Measurements from ENCODE around the gene ALDH2. TPM values are rescaled to one million over a fixed set of nuclear protein-coding genes. Genes with fewer than 3 reads are reported as not detected.
"Not testable (repeated sequence)": the region's sequence is repeated elsewhere in the genome, so short reads cannot be mapped to it uniquely, and the experiment has no call there.

The ALDH2 gene
- total and polyA plus RNA-seq, 11 donors: 135 to 303 (median 248) TPM

DNA sequence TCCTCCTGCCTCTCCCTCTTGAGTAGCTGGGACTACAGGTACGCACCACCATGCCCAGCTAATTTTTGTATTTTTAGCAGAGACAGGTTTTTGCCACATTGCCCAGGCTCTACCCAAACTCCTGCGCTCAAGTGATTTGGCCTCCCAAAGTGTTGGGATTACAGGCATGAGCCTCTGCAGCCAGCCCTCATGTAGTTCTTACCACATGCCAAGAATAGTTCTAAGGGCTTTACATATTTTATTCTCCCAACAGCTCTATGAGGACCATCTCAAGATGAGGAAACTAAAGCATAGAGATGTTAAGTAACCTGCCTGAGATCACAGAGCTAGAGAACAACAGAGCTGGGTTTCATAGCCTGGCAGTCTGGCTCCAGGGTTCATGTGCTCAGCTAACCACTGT is 37.9 kb upstream of the ALDH2 start:
- H3K27ac ChIP-seq: no peak overlapping the region
- no peak for ATAC-seq
- 96 to 100% (median 99%) methylated on average over 2 of the region's 2 CpGs for WGBS, 4 donors

DNA sequence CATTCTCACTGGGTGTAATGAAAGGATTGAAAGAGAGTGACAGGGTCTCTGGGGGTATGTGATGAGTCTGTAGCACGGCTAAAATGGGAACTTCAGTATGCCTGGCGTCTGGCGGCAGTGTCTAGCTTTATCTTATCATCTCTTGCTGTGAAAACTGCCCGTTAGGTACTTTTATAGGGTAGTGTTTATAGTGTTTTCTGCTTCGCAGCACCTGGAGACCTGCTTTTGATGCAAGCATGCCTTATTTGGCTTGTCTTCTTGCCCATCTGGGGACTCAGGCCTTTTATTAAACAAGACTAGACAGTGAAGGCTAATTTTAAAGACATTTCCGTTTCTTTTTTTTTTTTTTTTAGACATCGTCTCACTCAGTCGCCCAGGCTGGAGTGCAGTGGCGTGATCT is 36.3 kb upstream of the ALDH2 start:
- Histone ChIP-seq H3K27ac (no peak overlapping the region), H3K9me3 (no peaks in the 10 kb centered on the region), H3K27me3 (no peaks in the 10 kb centered on the region), H3K4me1 (no peaks in the 10 kb centered on the region), H3K4me3 (no peak overlapping the region), H3K36me3 (peaks cover 0 to 99% (median 80%) of the 10 kb centered on the region in 9 donors)
- TF ChIP-seq, protein P1, sequence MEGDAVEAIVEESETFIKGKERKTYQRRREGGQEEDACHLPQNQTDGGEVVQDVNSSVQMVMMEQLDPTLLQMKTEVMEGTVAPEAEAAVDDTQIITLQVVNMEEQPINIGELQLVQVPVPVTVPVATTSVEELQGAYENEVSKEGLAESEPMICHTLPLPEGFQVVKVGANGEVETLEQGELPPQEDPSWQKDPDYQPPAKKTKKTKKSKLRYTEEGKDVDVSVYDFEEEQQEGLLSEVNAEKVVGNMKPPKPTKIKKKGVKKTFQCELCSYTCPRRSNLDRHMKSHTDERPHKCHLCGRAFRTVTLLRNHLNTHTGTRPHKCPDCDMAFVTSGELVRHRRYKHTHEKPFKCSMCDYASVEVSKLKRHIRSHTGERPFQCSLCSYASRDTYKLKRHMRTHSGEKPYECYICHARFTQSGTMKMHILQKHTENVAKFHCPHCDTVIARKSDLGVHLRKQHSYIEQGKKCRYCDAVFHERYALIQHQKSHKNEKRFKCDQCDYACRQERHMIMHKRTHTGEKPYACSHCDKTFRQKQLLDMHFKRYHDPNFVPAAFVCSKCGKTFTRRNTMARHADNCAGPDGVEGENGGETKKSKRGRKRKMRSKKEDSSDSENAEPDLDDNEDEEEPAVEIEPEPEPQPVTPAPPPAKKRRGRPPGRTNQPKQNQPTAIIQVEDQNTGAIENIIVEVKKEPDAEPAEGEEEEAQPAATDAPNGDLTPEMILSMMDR (IDR thresholded peaks at IDR 0.05): no peak
- TF ChIP-seq POLR2A (IDR thresholded peaks at IDR 0.05): no peak
- no peak for DNase-seq
- ATAC-seq: no peak
- intact Hi-C loops (cut with DNase I): no loop called here
- 85 to 88% (median 86%) methylated on average over 9 of the region's 9 CpGs for WGBS, 4 donors

More for the DNA sequence above, 37.9 kb upstream of the ALDH2 start:
- Histone ChIP-seq H3K27me3 (no peaks in the 10 kb centered on the region), H3K36me3 (peaks cover 0 to 91% (median 74%) of the 10 kb centered on the region in 9 donors), H3K9me3 (no peaks in the 10 kb centered on the region), H3K4me1 (no peaks in the 10 kb centered on the region), H3K4me3 (no peak overlapping the region)
- intact Hi-C loops (cut with DNase I): no loop called here
- TF ChIP-seq POLR2A (IDR thresholded peaks at IDR 0.05): no peak
- TF ChIP-seq, protein P1 (IDR thresholded peaks at IDR 0.05): no peak
- no peak for DNase-seq

GRCh38 chr12:111732786-111733185 is 33.9 kb upstream of the ALDH2 start:
- Histone ChIP-seq H3K9me3 (no peaks in the 10 kb centered on the region), H3K27me3 (no peaks in the 10 kb centered on the region), H3K4me1 (no peaks in the 10 kb centered on the region), H3K36me3 (peaks cover 0 to 100% (median 80%) of the 10 kb centered on the region in 9 donors), H3K4me3 (no peak overlapping the region), H3K27ac (no peak overlapping the region)
- TF ChIP-seq POLR2A (IDR thresholded peaks at IDR 0.05): no peak
- TF ChIP-seq, protein P1 (IDR thresholded peaks at IDR 0.05): no peak
- WGBS, 4 donors: 82 to 94% (median 91%) methylated on average over 4 of the region's 4 CpGs
- DNase-seq (peak in 1 of 5 donors; percentile 10), ATAC-seq (no peak)
- intact Hi-C loops (cut with DNase I): no loop called here

GRCh38 chr12:111733340-111733915 is 33.3 kb upstream of the ALDH2 start:
- no peaks in the 10 kb centered on the region for H3K9me3 ChIP-seq
- DNase-seq (peak in 1 of 5 donors; percentile 22), ATAC-seq (no peak)
- TF ChIP-seq POLR2A (IDR thresholded peaks at IDR 0.05): no peak
- TF ChIP-seq, protein P1 (IDR thresholded peaks at IDR 0.05): no peak
- no peak overlapping the region for H3K27ac ChIP-seq
- no peaks in the 10 kb centered on the region for H3K27me3 ChIP-seq
- WGBS, 4 donors: 86 to 89% (median 88%) methylated on average over 8 of the region's 8 CpGs
- H3K4me3 ChIP-seq: no peak overlapping the region
- intact Hi-C loops (cut with DNase I): no loop called here
- peaks cover 0 to 100% (median 79%) of the 10 kb centered on the region in 9 donors for H3K36me3 ChIP-seq
- H3K4me1 ChIP-seq: no peaks in the 10 kb centered on the region

GRCh38 chr12:111739524-111739923 is 27.2 kb upstream of the ALDH2 start:
- DNase-seq; H3K27ac ChIP-seq; intact Hi-C loops (cut with DNase I); ATAC-seq; H3K27me3 ChIP-seq; H3K4me3 ChIP-seq; H3K9me3 ChIP-seq: not testable (repeated sequence)
- WGBS, 4 donors: 95 to 99% (median 98%) methylated on average over 9 of the region's 9 CpGs
- H3K4me1 ChIP-seq: peaks cover 0 to 14% (median 9%) of the 10 kb centered on the region in 12 donors
- H3K36me3 ChIP-seq: peaks cover 0 to 79% (median 42%) of the 10 kb centered on the region in 9 donors
